HEK293 (cell line): ENCODE measurements around the gene RPP25L.
A peak's percentile ranks its signal among the peaks of the same experiment; 100 is the strongest.

Source experiments
- CTCF ChIA-PET: fragments of 350-600 bp; formaldehyde crosslinking; extraction: SDS; loops from one replicate; lab custom pipeline; 2021; ENCODE audit warnings: antibody characterized with exemption; lab: Yijun Ruan, JAX
- POLR2A ChIA-PET: fragments of 300-600 bp; formaldehyde crosslinking; extraction: SDS; loops from one replicate; lab custom pipeline; 2020; ENCODE audit warnings: antibody characterized with exemption, inconsistent platforms; lab: Yijun Ruan, JAX
- H3K27ac ChIP-seq: fragments of 200-500 bp; sonication (Bioruptor generic); 2 replicates; pipeline ENCODE4 v1.5.1; 2014; ENCODE audit warnings: low read depth, low read length, control low read depth, inconsistent platforms; ENCODE audit errors: extremely low read depth
- H3K36me3 ChIP-seq, 2 experiments: fragments of 200-500 bp in 1 of 2; sonication (Bioruptor generic) in 1 of 2; 1 replicate in 1 of 2; 2 replicates in 1 of 2; pipeline ENCODE4 v1.5.1; 2014 to 2017; ENCODE audit warnings: inconsistent platforms in 2 of 2, low read length in 2 of 2; ENCODE audit not compliant: control insufficient read depth in 2 of 2, insufficient read depth in 1 of 2
- H3K4me1 ChIP-seq: fragments of 200-500 bp; sonication (Bioruptor generic); 2 replicates; pipeline ENCODE4 v1.5.1; 2014; ENCODE audit warnings: mild to moderate bottlenecking, low read length, inconsistent platforms; ENCODE audit not compliant: control insufficient read depth, insufficient read depth
- H3K4me3 ChIP-seq: 2 replicates; pipeline ENCODE4 v1.5.1; 2011; ENCODE audit warnings: low read depth, mild to moderate bottlenecking, control low read depth, low read length, moderate library complexity
- H3K9me3 ChIP-seq: fragments of 200-500 bp; sonication (Bioruptor generic); 2 replicates; pipeline ENCODE4 v1.5.1; 2014; ENCODE audit warnings: low read depth, low read length, inconsistent platforms; ENCODE audit not compliant: control insufficient read depth, insufficient read depth
- ATF2 ChIP-seq: fragments of 450-650 bp; formaldehyde crosslinking; IDR thresholded peaks from 2 replicates; pipeline ENCODE4 v1.5.1; 2016; ENCODE audit warnings: missing biosample characterization, missing genetic modification characterization, low read depth
- CTCF ChIP-seq: fragments of 450-650 bp; formaldehyde crosslinking; IDR thresholded peaks from 2 replicates; pipeline ENCODE4 v1.5.1; 2016; ENCODE audit warnings: missing biosample characterization, missing genetic modification characterization
- GLI2 ChIP-seq: fragments of 450-650 bp; formaldehyde crosslinking; IDR thresholded peaks from 2 replicates; pipeline ENCODE4; 2017; ENCODE audit warnings: missing biosample characterization, missing genetic modification characterization, low read depth, borderline replicate concordance
- GLIS1 ChIP-seq: fragments of 450-650 bp; formaldehyde crosslinking; IDR thresholded peaks from 2 replicates; pipeline ENCODE4 v1.5.1; 2016; ENCODE audit warnings: missing biosample characterization, missing genetic modification characterization
- KLF10 ChIP-seq: fragments of 450-650 bp; IDR thresholded peaks from 2 replicates; pipeline ENCODE4 v1.5.1; 2018; ENCODE audit warnings: missing biosample characterization, mild to moderate bottlenecking, missing genetic modification characterization
- KLF7 ChIP-seq: fragments of 450-650 bp; formaldehyde crosslinking; IDR thresholded peaks from 2 replicates; pipeline ENCODE4 v1.5.1; 2016; ENCODE audit warnings: missing biosample characterization, missing genetic modification characterization, borderline replicate concordance
- YY2 ChIP-seq: fragments of 450-650 bp; formaldehyde crosslinking; IDR thresholded peaks from 2 replicates; pipeline ENCODE4 v1.5.1; 2016; ENCODE audit warnings: missing biosample characterization, missing genetic modification characterization
- ZBTB7A ChIP-seq: fragments of 450-650 bp; formaldehyde crosslinking; IDR thresholded peaks from 2 replicates; pipeline ENCODE4 v1.5.1; 2016; ENCODE audit warnings: low read depth, missing biosample characterization, missing genetic modification characterization
- ZFP69B ChIP-seq: fragments of 450-650 bp; formaldehyde crosslinking; IDR thresholded peaks from 2 replicates; pipeline ENCODE4 v1.5.1; 2016; ENCODE audit warnings: missing biosample characterization, missing genetic modification characterization
- ZIC2 ChIP-seq: fragments of 450-650 bp; formaldehyde crosslinking; IDR thresholded peaks from 2 replicates; pipeline ENCODE4 v1.5.1; 2016; ENCODE audit warnings: missing biosample characterization, missing genetic modification characterization
- ZNF169 ChIP-seq: fragments of 450-650 bp; formaldehyde crosslinking; IDR thresholded peaks from 2 replicates; pipeline ENCODE4 v1.5.1; 2016; ENCODE audit warnings: missing biosample characterization, missing genetic modification characterization
- ZNF266 ChIP-seq: fragments of 450-650 bp; formaldehyde crosslinking; IDR thresholded peaks from 2 replicates; pipeline ENCODE4 v1.5.1; 2016; ENCODE audit warnings: missing biosample characterization, missing genetic modification characterization, low read depth
- ZNF341 ChIP-seq: fragments of 450-650 bp; formaldehyde crosslinking; IDR thresholded peaks from 2 replicates; pipeline ENCODE4; 2016; ENCODE audit warnings: low read depth, missing biosample characterization, missing genetic modification characterization
- ZNF544 ChIP-seq: fragments of 450-650 bp; formaldehyde crosslinking; IDR thresholded peaks from 2 replicates; pipeline ENCODE4 v1.5.0; 2017; ENCODE audit warnings: missing biosample characterization, missing genetic modification characterization
- ZNF549 ChIP-seq: fragments of 450-650 bp; IDR thresholded peaks from 2 replicates; pipeline ENCODE4 v1.5.1; 2018; ENCODE audit warnings: missing biosample characterization, missing genetic modification characterization, mild to moderate bottlenecking, inconsistent platforms, moderate library complexity
- ZNF560 ChIP-seq: fragments of 450-650 bp; formaldehyde crosslinking; IDR thresholded peaks from 2 replicates; pipeline ENCODE4 v1.5.1; 2017; ENCODE audit warnings: missing biosample characterization, missing genetic modification characterization, borderline replicate concordance
- ZNF561 ChIP-seq: fragments of 450-650 bp; IDR thresholded peaks from 2 replicates; pipeline ENCODE4 v1.5.1; 2018; ENCODE audit warnings: missing biosample characterization, missing genetic modification characterization, borderline replicate concordance
- ZNF600 ChIP-seq: fragments of 450-650 bp; formaldehyde crosslinking; IDR thresholded peaks from 2 replicates; pipeline ENCODE4 v1.5.1; 2016; ENCODE audit warnings: missing biosample characterization, missing genetic modification characterization
- ZNF623 ChIP-seq: fragments of 450-650 bp; formaldehyde crosslinking; IDR thresholded peaks from 2 replicates; pipeline ENCODE4 v1.5.1; 2016; ENCODE audit warnings: missing biosample characterization, missing genetic modification characterization
- ZNF785 ChIP-seq: fragments of 450-650 bp; formaldehyde crosslinking; IDR thresholded peaks from 2 replicates; pipeline ENCODE4 v1.5.1; 2016; ENCODE audit warnings: missing biosample characterization, missing genetic modification characterization

RPP25L gene

GRCh38 chr9:34588671-34589635 lies 22.9 kb downstream of the RPP25L start (continued):
- TF ChIP-seq ZNF341 (tag by site-specific recombination) = no peak

- no peak overlapping the region for H3K27ac ChIP-seq
- no peaks in the 10 kb centered on the region for H3K4me1 ChIP-seq
- CTCF ChIA-PET = interaction anchor here (0.6 to 2.1 kb wide), 13 partner anchors 16 to 1704 kb away, joined by 3 to 23 read pairs (median 4); no protein-coding TSS in a partner anchor
- no peak overlapping the region for H3K4me3 ChIP-seq
- TF ChIP-seq ZNF600 = no peak
- TF ChIP-seq ZNF169 (tag by site-specific recombination) = no peak
- TF ChIP-seq ZNF623 (tag by site-specific recombination) = no peak
- POLR2A ChIA-PET = interaction anchor here (0.5 kb wide), 1 partner anchor 16 kb away, joined by 3 read pairs; no protein-coding TSS in a partner anchor
- H3K36me3 ChIP-seq = no peaks in the 10 kb centered on the region
- H3K9me3 ChIP-seq = no peaks in the 10 kb centered on the region
Observed at GRCh38 chr9:34587271-34587670, 24.6 kb downstream of the RPP25L start.

- no peak overlapping the region for H3K27ac ChIP-seq
- H3K9me3 ChIP-seq = no peaks in the 10 kb centered on the region
- H3K36me3 ChIP-seq = no peaks in the 10 kb centered on the region
- TF ChIP-seq ZBTB7A (tag by site-specific recombination) (no peak), ZIC2 (peak; percentile 50; the same call in 1 of the 2 replicates), GLIS1 (tag by site-specific recombination) (no peak), ZNF560 (tag by site-specific recombination) (no peak), GLI2 (tag by site-specific recombination) (no peak), ZFP69B (no peak)
- ChIA-PET CTCF (interaction anchor here (0.6 to 3.2 kb wide), 6 partner anchors 17 to 182 kb away, joined by 4 to 23 read pairs (median 5); no protein-coding TSS in a partner anchor), POLR2A (no interaction called here)
- H3K4me1 ChIP-seq = no peaks in the 10 kb centered on the region
- no peak overlapping the region for H3K4me3 ChIP-seq
Observed at GRCh38 chr9:34585946-34586669, 25.8 kb downstream of the RPP25L start.

- CTCF ChIA-PET = interaction anchor here (1.5 to 3.2 kb wide), 2 partner anchors 23 to 36 kb away, joined by 4 to 16 read pairs; no protein-coding TSS in a partner anchor
- no peak overlapping the region for H3K4me3 ChIP-seq
- no peak for TF ChIP-seq ZNF266 (tag by site-specific recombination)
- POLR2A ChIA-PET = no interaction called here
- no peaks in the 10 kb centered on the region for H3K9me3 ChIP-seq
- H3K36me3 ChIP-seq = no peaks in the 10 kb centered on the region
- no peaks in the 10 kb centered on the region for H3K4me1 ChIP-seq
- H3K27ac ChIP-seq = no peak overlapping the region
Observed at GRCh38 chr9:34584970-34585369, 26.9 kb downstream of the RPP25L start.

- H3K27ac ChIP-seq = no peak overlapping the region
- no peaks in the 10 kb centered on the region for H3K4me1 ChIP-seq
- no peaks in the 10 kb centered on the region for H3K9me3 ChIP-seq
- no peak overlapping the region for H3K4me3 ChIP-seq
- CTCF ChIA-PET = interaction anchor here (0.9 to 5.3 kb wide), 5 partner anchors 9 to 179 kb away, joined by 3 to 40 read pairs (median 10); no protein-coding TSS in a partner anchor
- POLR2A ChIA-PET = interaction anchor here (0.6 to 0.7 kb wide), 2 partner anchors 52 to 179 kb away, joined by 3 to 5 read pairs; no protein-coding TSS in a partner anchor
- H3K36me3 ChIP-seq = no peaks in the 10 kb centered on the region
- TF ChIP-seq ZNF544 (tag by site-specific recombination) = no peak
- TF ChIP-seq ATF2 (tag by site-specific recombination) = no peak
- no peak for TF ChIP-seq KLF7 (tag by site-specific recombination)
- TF ChIP-seq ZNF785 = no peak
- no peak for TF ChIP-seq KLF10 (tag by site-specific recombination)
- TF ChIP-seq ZNF549 (tag by site-specific recombination) = no peak
- TF ChIP-seq ZNF561 (tag by site-specific recombination) = no peak
- no peak for TF ChIP-seq CTCF (tag by site-specific recombination)
- TF ChIP-seq YY2 (tag by site-specific recombination) = no peak
Observed at GRCh38 chr9:34582787-34583186, 29.1 kb downstream of the RPP25L start.
